Astrocyte of the spinal cord (primary cell): ENCODE measurements around the gene TRPM8.

Experiments used
- DNase-seq: peaks from one replicate; pipeline ENCODE4 v3.0.0; 2011; ENCODE audit warnings: low read depth, low spot score
- H3K4me3 ChIP-seq: 2 replicates; pipeline ENCODE4 v1.5.1; 2011; ENCODE audit warnings: low read depth, mild to moderate bottlenecking, low read length, moderate library complexity
- CTCF ChIP-seq: IDR thresholded peaks from 2 replicates; pipeline ENCODE4 v1.5.1; 2012; ENCODE audit warnings: low read depth, mild to moderate bottlenecking, low read length, inconsistent platforms
- in situ Hi-C: cut with HindIII; loops from 2 replicates; pipeline ENCODE4 v1.10.0; 2017; ENCODE audit warnings: low sequenced_read_pairs

Gene TRPM8

GRCh38 chr2:233919938-233920337 lies 2.8 kb downstream of the TRPM8 start:
- no peak overlapping the region for H3K4me3 ChIP-seq
- in situ Hi-C loops: no loop called here
- no peak for TF ChIP-seq CTCF
- peak; percentile 54 for DNase-seq

- in situ Hi-C loops: no loop called here
- TF ChIP-seq CTCF: no peak
- no peak overlapping the region for H3K4me3 ChIP-seq
- no peak for DNase-seq
Observed at GRCh38 chr2:233922471-233922870, 5.3 kb downstream of the TRPM8 start.

DNA sequence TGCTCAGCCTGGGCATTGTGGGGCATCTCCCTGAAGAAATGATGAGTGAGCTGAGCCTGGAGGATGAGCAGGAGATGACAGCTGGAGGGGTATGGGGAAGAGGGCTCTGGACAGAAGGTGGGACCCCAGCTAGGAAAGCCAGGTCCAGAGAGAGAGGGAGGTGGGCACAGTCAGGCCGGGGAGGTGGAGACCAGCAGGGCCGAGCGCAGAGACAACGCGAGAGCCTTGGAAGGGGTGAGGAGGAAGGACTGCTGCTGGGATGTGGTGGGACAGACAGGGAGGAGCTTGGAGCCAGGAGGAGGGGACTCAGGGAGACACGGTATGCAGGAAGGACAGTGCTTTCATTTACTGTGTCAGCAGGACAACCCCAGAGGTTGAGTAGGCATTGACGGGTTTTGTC lies 8.2 kb downstream of the TRPM8 start:
- in situ Hi-C loops: no loop called here
- no peak overlapping the region for H3K4me3 ChIP-seq
- no peak for TF ChIP-seq CTCF
- no peak for DNase-seq

GRCh38 chr2:233926806-233927205 lies 9.6 kb downstream of the TRPM8 start:
- H3K4me3 ChIP-seq: no peak overlapping the region
- in situ Hi-C loops: no loop called here
- DNase-seq: no peak
- TF ChIP-seq CTCF: no peak

GRCh38 chr2:233928594-233929351 lies 11.6 kb downstream of the TRPM8 start:
- peak; percentile 29 for DNase-seq
- in situ Hi-C loops: no loop called here
- TF ChIP-seq CTCF: peak; percentile 79
- H3K4me3 ChIP-seq: no peak overlapping the region

- TF ChIP-seq CTCF: no peak
- DNase-seq: no peak
- H3K4me3 ChIP-seq: no peak overlapping the region
- in situ Hi-C loops: no loop called here
Observed at GRCh38 chr2:233929352-233930022, 12.3 kb downstream of the TRPM8 start.
